BLaER1 treated with 17β-estradiol and CSF1 and Interleukin-3, amounts not matched to agents 10 nM and 100 nM (cell line): Measurements from ENCODE around the gene ETV6.

Experiments used
- H3K27ac ChIP-seq, 11 experiments: shearing (Covaris generic); formaldehyde crosslinking; 2 replicates each; pipeline ENCODE4 v1.8.1; 2022
- H3K27me3 ChIP-seq, 11 experiments: shearing (Covaris generic); formaldehyde crosslinking; 2 replicates each; pipeline ENCODE4 v1.8.1; 2022
- H3K36me3 ChIP-seq, 11 experiments: shearing (Covaris generic); formaldehyde crosslinking; 2 replicates each; pipeline ENCODE4 v1.8.1; 2022
- H3K4me1 ChIP-seq, 10 experiments: shearing (Covaris generic); formaldehyde crosslinking; 2 replicates each; pipeline ENCODE4 v1.8.1; 2022
- H3K4me2 ChIP-seq, 11 experiments: shearing (Covaris generic); formaldehyde crosslinking; 2 replicates each; pipeline ENCODE4 v1.8.1; 2022
- H3K4me3 ChIP-seq, 10 experiments: shearing (Covaris generic); formaldehyde crosslinking; 2 replicates each; pipeline ENCODE4 v1.8.1; 2022
- H3K9ac ChIP-seq, 11 experiments: shearing (Covaris generic); formaldehyde crosslinking; 2 replicates each; pipeline ENCODE4 v1.8.1; 2022
- H3K9me3 ChIP-seq, 11 experiments: shearing (Covaris generic); formaldehyde crosslinking; replicated peaks in 1 of 11; 2 replicates each; pipeline ENCODE4 v1.8.1; 2022
- H4K20me1 ChIP-seq, 11 experiments: shearing (Covaris generic); formaldehyde crosslinking; 2 replicates each; pipeline ENCODE4 v1.8.1; 2022
- Cebpa-rat ChIP-seq, 11 experiments: shearing (Covaris generic); IDR thresholded peaks; 2 replicates each; pipeline ENCODE4 v1.8.1; 2022

The ETV6 gene

GRCh38 chr12:11801643-11802042 lies 152.2 kb downstream of the ETV6 start:
- Histone ChIP-seq H3K27ac (peak overlapping the region in 9 of 11 experiments; percentile 22 to 96 (median 87); a peak in 16 of 22 replicates), H3K9me3 (peaks cover 0 to 65% (median 50%) of the 10 kb centered on the region in 11 experiments; a peak in 18 of 22 replicates), H3K36me3 (peaks cover 12 to 88% (median 69%) of the 10 kb centered on the region in 11 experiments; a peak in 20 of 22 replicates), H3K9ac (peak overlapping the region in 5 of 11 experiments; percentile 3 to 45 (median 11); a peak in 5 of 22 replicates), H3K4me2 (peak overlapping the region; percentile 4 to 88 (median 63); a peak in 21 of 22 replicates), H4K20me1 (peaks cover 0 to 47% (median 0%) of the 10 kb centered on the region in 11 experiments; a peak in 2 of 22 replicates), H3K4me3 (peak overlapping the region in 2 of 10 experiments; percentile 4 to 13; a peak in 3 of 20 replicates), H3K27me3 (no peaks in the 10 kb centered on the region), H3K4me1 (peaks cover 62 to 85% (median 80%) of the 10 kb centered on the region in 10 experiments)
- no peak for TF ChIP-seq Cebpa-rat (IDR thresholded peaks at IDR 0.05)

- 0 out of 22 replicates have a peak overlapping the region, but pooled peaks of 2 of the 11 experiments have one; percentile 1 to 19 for H3K27ac ChIP-seq
- no peaks in the 10 kb centered on the region for H3K27me3 ChIP-seq
- H3K4me2 ChIP-seq, result peak overlapping the region in 2 of 11 experiments; percentile 2 to 17; a peak in 2 of 22 replicates
- H3K4me1 ChIP-seq, result peaks cover 48 to 84% (median 69%) of the 10 kb centered on the region in 10 experiments
- no peak overlapping the region for H3K4me3 ChIP-seq
- no peak overlapping the region for H3K9ac ChIP-seq
- H4K20me1 ChIP-seq, result peaks cover 0 to 28% (median 0%) of the 10 kb centered on the region in 11 experiments; a peak in 2 of 22 replicates
- H3K36me3 ChIP-seq, result peaks cover 12 to 99% (median 76%) of the 10 kb centered on the region in 11 experiments; a peak in 20 of 22 replicates
- peaks cover 0 to 47% (median 30%) of the 10 kb centered on the region in 11 experiments; a peak in 14 of 22 replicates for H3K9me3 ChIP-seq
- no peak for TF ChIP-seq Cebpa-rat (IDR thresholded peaks at IDR 0.05)
Observed at GRCh38 chr12:11804130-11804529, 154.7 kb downstream of the ETV6 start.

- Histone ChIP-seq H3K27me3 (no peaks in the 10 kb centered on the region), H3K9ac (no peak overlapping the region), H3K36me3 (peaks cover 12 to 90% (median 68%) of the 10 kb centered on the region in 11 experiments; a peak in 20 of 22 replicates), H3K4me2 (peak overlapping the region in 5 of 11 experiments; percentile 2 to 17 (median 5); a peak in 2 of 22 replicates), H3K9me3 (peaks cover 0 to 38% (median 26%) of the 10 kb centered on the region in 11 experiments; a peak in 14 of 22 replicates), H3K4me3 (no peak overlapping the region), H3K4me1 (peaks cover 48 to 84% (median 69%) of the 10 kb centered on the region in 10 experiments), H4K20me1 (peaks cover 0 to 22% (median 0%) of the 10 kb centered on the region in 11 experiments; a peak in 2 of 22 replicates), H3K27ac (peak overlapping the region in 4 of 11 experiments; percentile 5 to 29 (median 16); a peak in 3 of 22 replicates)
- TF ChIP-seq Cebpa-rat (IDR thresholded peaks at IDR 0.05), result no peak
Observed at GRCh38 chr12:11805043-11805442, 155.6 kb downstream of the ETV6 start.

- no peak for TF ChIP-seq Cebpa-rat (IDR thresholded peaks at IDR 0.05)
- H3K4me1 ChIP-seq, result peaks cover 49 to 84% (median 69%) of the 10 kb centered on the region in 10 experiments
Observed at GRCh38 chr12:11805680-11806079, 156.2 kb downstream of the ETV6 start.

GRCh38 chr12:11807458-11807857 lies 158.0 kb downstream of the ETV6 start:
- H4K20me1 ChIP-seq, result peaks cover 0 to 22% (median 0%) of the 10 kb centered on the region in 11 experiments; a peak in 2 of 22 replicates
- H3K27me3 ChIP-seq, result no peaks in the 10 kb centered on the region
- H3K9ac ChIP-seq, result no peak overlapping the region
- H3K27ac ChIP-seq, result 0 out of 22 replicates have a peak overlapping the region, but pooled peaks of 1 of the 11 experiments have one; percentile 9
- peaks cover 50 to 84% (median 69%) of the 10 kb centered on the region in 10 experiments for H3K4me1 ChIP-seq
- H3K4me3 ChIP-seq, result no peak overlapping the region
- H3K36me3 ChIP-seq, result peaks cover 0 to 79% (median 44%) of the 10 kb centered on the region in 11 experiments; a peak in 19 of 22 replicates
- peaks cover 0 to 14% (median 4%) of the 10 kb centered on the region in 11 experiments; a peak in 8 of 22 replicates for H3K9me3 ChIP-seq
- H3K4me2 ChIP-seq, result peak overlapping the region in 6 of 11 experiments; percentile 10 to 50 (median 25); a peak in 8 of 22 replicates
- no peak for TF ChIP-seq Cebpa-rat (IDR thresholded peaks at IDR 0.05)

More at GRCh38 chr12:11805680-11806079, 156.2 kb downstream of the ETV6 start:
- Histone ChIP-seq H3K4me3 (no peak overlapping the region), H3K4me2 (peak overlapping the region in 2 of 11 experiments; percentile 3 to 8; a peak in 1 of 22 replicates), H3K27me3 (no peaks in the 10 kb centered on the region), H3K27ac (0 out of 22 replicates have a peak overlapping the region, but pooled peaks of 2 of the 11 experiments have one; percentile 5 to 29), H3K9me3 (peaks cover 0 to 31% (median 19%) of the 10 kb centered on the region in 11 experiments; a peak in 14 of 22 replicates), H3K9ac (no peak overlapping the region), H3K36me3 (peaks cover 8 to 89% (median 62%) of the 10 kb centered on the region in 11 experiments; a peak in 20 of 22 replicates), H4K20me1 (peaks cover 0 to 22% (median 0%) of the 10 kb centered on the region in 11 experiments; a peak in 2 of 22 replicates)

- Histone ChIP-seq H3K27ac (peak overlapping the region in 6 of 11 experiments; percentile 24 to 91 (median 84); a peak in 8 of 22 replicates), H3K9ac (no peak overlapping the region), H3K4me1 (peaks cover 64 to 96% (median 80%) of the 10 kb centered on the region in 10 experiments), H3K4me3 (no peak overlapping the region), H3K36me3 (peaks cover 0 to 64% (median 34%) of the 10 kb centered on the region in 11 experiments; a peak in 18 of 22 replicates), H3K27me3 (no peaks in the 10 kb centered on the region), H3K9me3 (peaks cover 0 to 13% (median 0%) of the 10 kb centered on the region in 11 experiments; a peak in 6 of 22 replicates), H4K20me1 (peaks cover 0 to 22% (median 0%) of the 10 kb centered on the region in 11 experiments; a peak in 2 of 22 replicates), H3K4me2 (peak overlapping the region in 7 of 11 experiments; percentile 65 to 99 (median 92); a peak in 12 of 22 replicates)
- TF ChIP-seq Cebpa-rat (IDR thresholded peaks at IDR 0.05), result no peak
Observed at GRCh38 chr12:11808931-11809330, 159.5 kb downstream of the ETV6 start.

GRCh38 chr12:11810206-11810545 lies 160.7 kb downstream of the ETV6 start:
- Histone ChIP-seq H3K4me2 (peak overlapping the region; percentile 2 to 99 (median 92); a peak in 19 of 22 replicates), H3K4me3 (no peak overlapping the region), H3K9me3 (peaks cover 0 to 6% (median 0%) of the 10 kb centered on the region in 11 experiments; a peak in 3 of 22 replicates), H4K20me1 (peaks cover 0 to 19% (median 0%) of the 10 kb centered on the region in 11 experiments; a peak in 2 of 22 replicates), H3K9ac (peak overlapping the region in 6 of 11 experiments; percentile 25 to 66 (median 44); a peak in 9 of 22 replicates), H3K4me1 (peaks cover 70 to 99% (median 79%) of the 10 kb centered on the region in 10 experiments), H3K27me3 (no peaks in the 10 kb centered on the region), H3K36me3 (peaks cover 0 to 60% (median 24%) of the 10 kb centered on the region in 11 experiments; a peak in 15 of 22 replicates), H3K27ac (peak overlapping the region in 10 of 11 experiments; percentile 2 to 91 (median 82); a peak in 18 of 22 replicates)
- no peak for TF ChIP-seq Cebpa-rat (IDR thresholded peaks at IDR 0.05)

- Histone ChIP-seq H3K9ac (peak overlapping the region in 3 of 11 experiments; percentile 76 to 84 (median 81); a peak in 3 of 22 replicates), H3K4me2 (peak overlapping the region; percentile 75 to 99 (median 95); a peak in 21 of 22 replicates), H3K4me3 (no peak overlapping the region), H3K27ac (peak overlapping the region in 10 of 11 experiments; percentile 77 to 91 (median 87); a peak in 18 of 22 replicates), H3K36me3 (peaks cover 0 to 60% (median 26%) of the 10 kb centered on the region in 11 experiments; a peak in 15 of 22 replicates), H4K20me1 (peaks cover 0 to 19% (median 0%) of the 10 kb centered on the region in 11 experiments; a peak in 2 of 22 replicates), H3K9me3 (no peaks in the 10 kb centered on the region; a peak in 1 of 22 replicates), H3K27me3 (no peaks in the 10 kb centered on the region), H3K4me1 (peaks cover 69 to 98% (median 78%) of the 10 kb centered on the region in 10 experiments)
- TF ChIP-seq Cebpa-rat (IDR thresholded peaks at IDR 0.05), result no peak
Observed at GRCh38 chr12:11811008-11811407, 161.5 kb downstream of the ETV6 start.
